Testis (tissue), 3 donors: ENCODE measurements around the gene REEP3. TPM values are rescaled to one million over a fixed set of nuclear protein-coding genes. Genes with fewer than 3 reads are reported as not detected.

Experiments
- DNase-seq: peaks from one replicate; pipeline ENCODE4 v3.0.0-alpha.2; 2019
- H3K27ac ChIP-seq, 2 donors: fragments of 200-600 bp; sonication (generic); one replicate each; pipeline ENCODE4 v1.5.1; 2019
- H3K27me3 ChIP-seq: fragments of 200-600 bp; sonication (generic); one replicate; pipeline ENCODE4 v1.5.1; 2019
- H3K36me3 ChIP-seq: fragments of 200-600 bp; sonication (generic); one replicate; pipeline ENCODE4 v1.5.1; 2017; ENCODE audit warnings: low read depth; ENCODE audit errors: missing control alignments
- H3K4me1 ChIP-seq: fragments of 200-600 bp; sonication (generic); one replicate; pipeline ENCODE4 v1.5.1; 2019
- H3K4me3 ChIP-seq, 2 donors: fragments of 200-600 bp; sonication (generic); one replicate each; pipeline ENCODE4 v1.5.1; 2017 to 2019
- H3K9me3 ChIP-seq: fragments of 200-600 bp; sonication (generic); one replicate; pipeline ENCODE4 v1.5.1; 2017
- CTCF ChIP-seq, 3 experiments: fragments of 450-650 bp in 2 of 3; fragments of 200-600 bp in 1 of 3; sonication (generic) in 1 of 3; IDR thresholded peaks; one replicate each; pipeline ENCODE4 v1.5.1; 2016 to 2019; ENCODE audit warnings: antibody characterized with exemption in 3 of 3, mild to moderate bottlenecking in 2 of 3, moderate library complexity in 1 of 3
- POLR2A ChIP-seq: fragments of 450-650 bp; IDR thresholded peaks from one replicate; pipeline ENCODE4 v1.6.1; 2017; ENCODE audit warnings: antibody characterized with exemption, mild to moderate bottlenecking, moderate library complexity
- WGBS, 2 donors: methylation state at CpG; one replicate each; pipeline ENCODE4 v1.1.5; 2018; 5-methylcytosine and 5-hydroxymethylcytosine counted together
- intact Hi-C: fragments of 100-400 bp; cut with DNase I; formaldehyde crosslinking; loops from one replicate; pipeline ENCODE4 v1.15.1; 2023; ENCODE audit warnings: low total_unique reads
- polyA plus RNA-seq: library from polyadenylated mRNA; stranded (reverse); fragments of 350-450 nt; fragmentation: Illumina TruSeq; extraction: RNeasy Lipid Tissue Mini Kit (QIAGEN cat#74804); gene quantifications from one replicate; pipeline ENCODE4 v1.2.3, GENCODE V29; 2014; ENCODE audit warnings: low read depth, low replicate concordance; ENCODE audit not compliant: insufficient read depth
- total RNA-seq, 2 donors: library from RNA; depleted of rRNA; stranded (reverse); fragments of >200 nt; gene quantifications; one replicate each; pipeline ENCODE4 v1.2.3, GENCODE V29; 2016

The REEP3 gene
- total and polyA plus RNA-seq, 3 donors from 2014 or later = 18.4 to 45.2 (median 20.3) TPM

DNA sequence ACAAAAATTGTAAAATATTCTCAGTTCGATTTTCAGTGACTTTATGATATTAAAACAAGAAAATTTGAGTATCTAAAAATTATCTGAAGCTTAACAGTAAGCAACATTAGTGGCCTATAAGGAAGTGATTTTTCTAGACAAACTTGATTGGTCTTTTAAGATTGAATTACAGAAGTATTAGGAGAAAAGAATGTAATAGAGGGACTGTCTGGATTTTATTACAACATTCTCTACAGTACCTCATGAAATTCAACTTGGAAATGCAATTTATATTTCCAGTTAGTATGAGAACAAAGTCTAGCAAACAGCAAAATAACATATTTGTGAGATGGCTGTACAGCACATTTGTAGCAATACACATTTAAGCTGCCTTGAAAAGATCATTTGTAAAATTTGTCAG lies 18.8 kb downstream of the REEP3 start:
- DNase-seq = no peak
- Histone ChIP-seq H3K4me3 (no peak overlapping the region), H3K4me1 (peaks cover 5% of the 10 kb centered on the region), H3K9me3 (no peaks in the 10 kb centered on the region), H3K27ac (no peak overlapping the region), H3K36me3 (no peaks in the 10 kb centered on the region), H3K27me3 (no peaks in the 10 kb centered on the region)
- intact Hi-C loops = no loop called here
- WGBS, 2 donors = 64 to 73% methylated on average over 1 of the region's 1 CpG
- TF ChIP-seq CTCF (IDR thresholded peaks at IDR 0.05) (no peak), POLR2A (no peak)

DNA sequence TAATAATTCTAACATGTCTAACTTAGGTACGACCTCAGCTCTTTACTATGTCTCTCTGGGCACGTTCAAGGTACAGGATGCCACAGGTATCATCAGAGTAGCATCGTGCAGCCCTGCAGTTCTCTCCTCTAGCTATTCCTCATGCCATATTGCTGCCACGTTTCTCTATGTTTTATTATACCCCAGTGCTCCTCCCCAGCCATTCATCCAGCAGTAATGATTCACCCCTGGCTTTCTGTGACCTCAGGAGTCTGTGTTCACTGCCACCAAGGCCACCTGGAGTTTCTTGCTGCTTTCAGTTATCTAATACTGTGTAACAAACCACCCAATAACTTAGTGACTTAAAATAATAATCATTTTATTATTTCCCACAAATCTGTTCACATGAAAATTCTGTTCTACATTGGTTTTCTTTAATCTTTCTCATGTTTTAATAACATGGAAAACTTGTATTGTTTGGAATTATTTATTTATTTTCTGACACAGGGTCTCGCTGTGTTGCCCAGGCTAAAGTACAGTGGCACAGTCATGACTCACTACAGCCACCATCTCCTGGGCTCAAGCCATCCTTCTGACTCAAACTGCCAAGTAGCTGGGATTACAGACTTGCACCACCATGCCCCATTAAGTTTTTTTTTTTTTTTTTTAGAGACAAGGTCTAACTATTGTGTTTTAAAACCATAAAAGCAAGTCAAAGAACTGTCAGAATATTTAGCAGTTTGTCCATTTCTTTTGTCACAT lies 21.8 kb downstream of the REEP3 start:
- H3K27me3 ChIP-seq = no peaks in the 10 kb centered on the region
- WGBS, 2 donors = 60 to 79% methylated on average over 5 of the region's 5 CpGs
- DNase-seq = no peak

GRCh38 chr10:63543576-63543962 lies 22.4 kb downstream of the REEP3 start:
- no peak overlapping the region for H3K4me3 ChIP-seq
- peaks cover 5% of the 10 kb centered on the region for H3K4me1 ChIP-seq
- 86 to 91% methylated on average over 7 of the region's 7 CpGs for WGBS, 2 donors
- H3K27ac ChIP-seq = no peak overlapping the region
- no peak for DNase-seq
- no peaks in the 10 kb centered on the region for H3K27me3 ChIP-seq
- no peaks in the 10 kb centered on the region for H3K9me3 ChIP-seq
- TF ChIP-seq POLR2A (no peak), CTCF (IDR thresholded peaks at IDR 0.05) (no peak)
- H3K36me3 ChIP-seq = no peaks in the 10 kb centered on the region
- intact Hi-C loops = no loop called here

More for the DNA sequence above, 21.8 kb downstream of the REEP3 start:
- Histone ChIP-seq H3K9me3 (no peaks in the 10 kb centered on the region), H3K36me3 (no peaks in the 10 kb centered on the region), H3K4me3 (no peak overlapping the region), H3K27ac (no peak overlapping the region), H3K4me1 (peaks cover 5% of the 10 kb centered on the region)
- no peak for TF ChIP-seq POLR2A
- TF ChIP-seq CTCF (IDR thresholded peaks at IDR 0.05) = no peak
- intact Hi-C loops = no loop called here

GRCh38 chr10:63544418-63544817 lies 23.2 kb downstream of the REEP3 start:
- no peak overlapping the region for H3K27ac ChIP-seq
- DNase-seq = no peak
- intact Hi-C loops = no loop called here
- no peaks in the 10 kb centered on the region for H3K36me3 ChIP-seq
- TF ChIP-seq CTCF (IDR thresholded peaks at IDR 0.05) (no peak), POLR2A (no peak)
- peaks cover 5% of the 10 kb centered on the region for H3K4me1 ChIP-seq
- 23 to 35% methylated on average over 1 of the region's 1 CpG for WGBS, 2 donors
- H3K27me3 ChIP-seq = no peaks in the 10 kb centered on the region
- no peak overlapping the region for H3K4me3 ChIP-seq
- H3K9me3 ChIP-seq = no peaks in the 10 kb centered on the region
